ENCODE measurements around the gene KRTAP4-11. TPM values are rescaled to one million over a fixed set of nuclear protein-coding genes. Genes with fewer than 3 reads are reported as not detected.

KRTAP4-11 gene
- total and polyA plus RNA-seq, 2 of the 13 experiments (the other 11 are each of a cell fraction or from before 2014, with no cell fraction given) = not detected

DNA sequence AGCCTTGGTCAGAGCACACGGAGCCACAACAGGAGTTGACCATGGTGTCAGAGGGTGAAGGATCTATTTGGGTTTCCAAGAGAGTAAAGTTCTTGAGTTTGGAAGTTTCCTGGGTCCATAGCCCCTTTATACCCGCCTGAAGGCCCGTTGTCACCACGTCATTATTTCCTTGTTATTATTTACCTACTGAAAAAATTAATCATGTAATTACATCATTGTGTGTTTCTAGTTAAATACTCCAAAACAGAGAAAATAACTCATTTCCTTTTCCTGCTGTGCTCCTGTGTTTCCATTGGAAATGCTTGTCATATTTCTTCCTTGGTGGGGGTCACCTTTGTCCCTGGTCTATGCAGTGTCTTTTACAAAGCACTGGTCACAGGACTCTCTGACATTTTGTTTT is 20.1 kb downstream of the KRTAP4-11 start, which contains the start of gene KRTAP4-8 (continued):
- no peak for TF ChIP-seq THRA (CRISPR knock-in tag; IDR thresholded peaks at IDR 0.05; ENCODE audit: borderline replicate concordance)
- TF ChIP-seq ZNF296 (CRISPR knock-in tag; conservative IDR thresholded peaks at IDR 0.05) = no peak
- no peak for TF ChIP-seq THYN1 (CRISPR knock-in tag; IDR thresholded peaks at IDR 0.05; ENCODE audit: borderline replicate concordance, low read depth)
- no peak for TF ChIP-seq NFRKB (IDR thresholded peaks at IDR 0.05)
- TF ChIP-seq MAFK (conservative IDR thresholded peaks at IDR 0.05 in 1 of 2, IDR thresholded peaks at IDR 0.05 in 1 of 2; ENCODE audit: low read length in 2 of 2) = no peak
- TF ChIP-seq TBP (CRISPR knock-in tag; IDR thresholded peaks at IDR 0.05) = no peak

DNA sequence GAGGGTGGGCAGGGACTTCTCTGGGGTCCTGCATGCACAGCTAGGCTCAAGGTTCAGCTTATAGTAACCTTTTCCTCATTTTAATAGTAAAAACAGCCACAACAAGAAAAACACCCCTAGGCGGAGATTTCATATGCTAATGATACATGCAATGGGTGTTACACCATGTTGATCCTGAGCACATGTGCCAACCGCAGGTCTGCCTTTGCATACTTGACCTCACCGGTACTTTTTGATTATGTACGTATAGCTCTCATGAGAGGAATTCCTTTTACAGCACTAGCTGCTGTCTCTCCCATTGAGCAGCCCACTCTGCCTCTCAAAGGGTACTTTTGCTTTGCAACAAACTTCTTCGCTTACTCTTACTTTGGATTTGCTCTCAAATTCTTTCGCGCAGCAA is 22.1 kb downstream of the KRTAP4-11 start:
- Histone ChIP-seq H3K4me3 (replicated peaks in 1 of 3; ENCODE audit: insufficient read depth in 1 of 3, low read depth in 2 of 3, low read length in 3 of 3) (no peak overlapping the region), H3K79me2 (ENCODE audit: insufficient read depth, low read length) (no peaks in the 10 kb centered on the region), H3K27ac (ENCODE audit: extremely low read length, insufficient read depth, low read length) (no peak overlapping the region), H3K27me3 (ENCODE audit: control insufficient read depth in 1 of 2, insufficient read depth in 2 of 2, low read length in 2 of 2) (peaks cover 0 to 11% of the 10 kb centered on the region in 2 experiments; a peak in 2 of 5 replicates), H2AFZ (ENCODE audit: low read length) (no peak overlapping the region), H3K4me2 (ENCODE audit: low read depth, low read length) (no peak overlapping the region), H3K36me3 (replicated peaks in 1 of 2; ENCODE audit: control insufficient read depth in 1 of 2, insufficient read depth in 2 of 2, low read length in 2 of 2) (no peaks in the 10 kb centered on the region), H3K4me1 (ENCODE audit: insufficient read depth, low read length) (no peaks in the 10 kb centered on the region), H3K9ac (ENCODE audit: insufficient read depth, low read depth, low read length) (no peak overlapping the region), H4K20me1 (ENCODE audit: insufficient read depth, low read length) (no peaks in the 10 kb centered on the region), H3K9me3 (ENCODE audit: low read length) (no peaks in the 10 kb centered on the region)
- ChIA-PET POLR2A (no interaction called here), CTCF (ENCODE audit: low intra/inter-chr PET ratio, low total read pairs) (no interaction called here)
- TF ChIP-seq RBM22 (optimal IDR thresholded peaks at IDR 0.05; ENCODE audit: low read length) (no peak), JDP2 (CRISPR knock-in tag; IDR thresholded peaks at IDR 0.05; ENCODE audit: borderline replicate concordance) (no peak), ZBTB7A (CRISPR knock-in tag; IDR thresholded peaks at IDR 0.05) (no peak), EP300 (IDR thresholded peaks at IDR 0.05; ENCODE audit: low read depth in 2 of 2, low read length in 2 of 2) (no peak), EP300 (CRISPR knock-in tag; IDR thresholded peaks at IDR 0.05; ENCODE audit: borderline replicate concordance) (no peak), ZNF644 (CRISPR knock-in tag; IDR thresholded peaks at IDR 0.05; ENCODE audit: low read depth) (no peak), HNF4G (IDR thresholded peaks at IDR 0.05; ENCODE audit: borderline replicate concordance, low read depth, low read length) (no peak), HNF4G (CRISPR knock-in tag; IDR thresholded peaks at IDR 0.05; ENCODE audit: borderline replicate concordance, low read depth) (no peak), SKI (IDR thresholded peaks at IDR 0.05; ENCODE audit: partially characterized antibody) (no peak), HOXA9 (CRISPR knock-in tag; IDR thresholded peaks at IDR 0.05; ENCODE audit: borderline replicate concordance) (no peak), TSC22D2 (CRISPR knock-in tag; IDR thresholded peaks at IDR 0.05; ENCODE audit: borderline replicate concordance) (no peak), ZNF354B (CRISPR knock-in tag; IDR thresholded peaks at IDR 0.05) (no peak)
- TF ChIP-seq, protein P1, sequence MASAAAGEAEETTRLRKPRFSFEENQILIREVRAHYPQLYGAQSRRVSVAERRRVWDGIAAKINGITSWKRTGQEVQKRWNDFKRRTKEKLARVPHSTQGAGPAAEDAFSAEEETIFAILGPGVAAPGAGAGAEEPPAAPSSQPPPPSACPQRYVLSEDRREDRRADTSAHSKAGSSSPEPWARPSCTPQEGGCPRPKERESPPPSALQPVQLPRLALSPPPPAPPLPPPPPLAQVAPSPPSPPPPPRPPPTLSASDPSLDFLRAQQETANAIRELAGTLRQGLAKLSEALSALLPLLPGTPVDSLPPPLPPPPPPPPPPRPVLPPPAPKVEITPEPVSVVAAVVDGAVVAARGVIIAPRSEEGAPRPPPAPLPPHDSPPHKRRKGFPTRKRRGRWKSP (CRISPR knock-in tag; IDR thresholded peaks at IDR 0.05) = no peak
- intact Hi-C loops (cut with micrococcal nuclease; ENCODE audit: unreplicated experiment) = no loop called here
- WGBS (ENCODE audit: low lambda C conversion rate) = 71% methylated on average over 7 of the region's 7 CpGs
- DNase-seq (ENCODE audit: low spot score) (no peak), FAIRE-seq (no peak), ATAC-seq (no peak)
- BruUV-seq (replicated peaks) = no TSS peak
- in situ Hi-C loops (cut with HindIII; ENCODE audit: extremely low pct_ligation_motif_present, low pct_unique_long_range_greater_than_20kb) = no loop called here
